ENCODE measurements around the gene TMEM123.

The TMEM123 gene

GRCh38 chr11:102423936-102424335 is 28.6 kb downstream of the TMEM123 start:
- DNase-seq (ENCODE audit: extremely low read depth, low read depth) = no peak
- TF ChIP-seq, protein P1, sequence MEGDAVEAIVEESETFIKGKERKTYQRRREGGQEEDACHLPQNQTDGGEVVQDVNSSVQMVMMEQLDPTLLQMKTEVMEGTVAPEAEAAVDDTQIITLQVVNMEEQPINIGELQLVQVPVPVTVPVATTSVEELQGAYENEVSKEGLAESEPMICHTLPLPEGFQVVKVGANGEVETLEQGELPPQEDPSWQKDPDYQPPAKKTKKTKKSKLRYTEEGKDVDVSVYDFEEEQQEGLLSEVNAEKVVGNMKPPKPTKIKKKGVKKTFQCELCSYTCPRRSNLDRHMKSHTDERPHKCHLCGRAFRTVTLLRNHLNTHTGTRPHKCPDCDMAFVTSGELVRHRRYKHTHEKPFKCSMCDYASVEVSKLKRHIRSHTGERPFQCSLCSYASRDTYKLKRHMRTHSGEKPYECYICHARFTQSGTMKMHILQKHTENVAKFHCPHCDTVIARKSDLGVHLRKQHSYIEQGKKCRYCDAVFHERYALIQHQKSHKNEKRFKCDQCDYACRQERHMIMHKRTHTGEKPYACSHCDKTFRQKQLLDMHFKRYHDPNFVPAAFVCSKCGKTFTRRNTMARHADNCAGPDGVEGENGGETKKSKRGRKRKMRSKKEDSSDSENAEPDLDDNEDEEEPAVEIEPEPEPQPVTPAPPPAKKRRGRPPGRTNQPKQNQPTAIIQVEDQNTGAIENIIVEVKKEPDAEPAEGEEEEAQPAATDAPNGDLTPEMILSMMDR (IDR thresholded peaks at IDR 0.05; ENCODE audit: low read depth, low read length) = no peak

DNA sequence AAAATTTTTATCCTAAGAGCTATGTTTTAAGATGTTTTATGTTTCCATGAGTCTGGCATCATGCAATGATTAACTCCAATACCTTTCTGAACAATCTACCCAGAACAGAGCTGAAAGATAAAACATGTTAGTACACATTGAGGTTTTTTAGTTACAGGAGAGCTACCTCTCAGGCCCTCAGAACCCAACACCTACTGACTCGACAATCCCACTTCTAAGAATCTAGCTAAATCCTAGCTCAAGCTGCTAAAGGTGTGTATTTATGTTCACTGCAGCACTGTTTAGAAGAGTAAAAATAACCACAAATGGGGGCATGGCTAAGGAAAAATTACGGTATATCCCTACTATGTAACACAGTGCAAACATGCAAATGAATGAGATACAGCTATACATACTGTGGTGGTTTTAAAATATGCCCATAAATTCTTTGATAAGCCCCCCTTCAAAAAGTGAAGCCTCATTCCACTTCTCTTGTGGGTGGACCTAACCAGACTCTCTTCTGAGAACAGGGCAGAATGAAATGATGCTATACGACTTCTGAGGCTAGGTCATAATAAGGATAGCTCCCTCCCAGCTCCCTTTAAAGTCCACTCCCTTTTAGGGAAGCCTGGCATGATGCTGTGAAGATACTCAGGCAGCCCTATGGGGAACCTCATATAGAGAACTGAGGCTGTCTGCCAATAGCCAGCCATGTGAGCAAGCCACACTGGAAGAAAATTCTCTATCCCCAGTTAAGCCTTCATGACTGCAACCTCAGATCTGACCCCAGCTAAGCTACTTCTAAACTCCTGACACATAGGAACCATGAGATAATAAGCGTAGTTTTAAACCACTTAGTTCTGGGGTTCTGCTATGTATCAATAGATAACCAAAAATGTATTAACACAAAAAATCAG is 29.5 kb downstream of the TMEM123 start:
- TF ChIP-seq, protein P1 (IDR thresholded peaks at IDR 0.05; ENCODE audit: low read depth, low read length) = no peak
- DNase-seq (ENCODE audit: extremely low read depth, low read depth) = no peak

DNA sequence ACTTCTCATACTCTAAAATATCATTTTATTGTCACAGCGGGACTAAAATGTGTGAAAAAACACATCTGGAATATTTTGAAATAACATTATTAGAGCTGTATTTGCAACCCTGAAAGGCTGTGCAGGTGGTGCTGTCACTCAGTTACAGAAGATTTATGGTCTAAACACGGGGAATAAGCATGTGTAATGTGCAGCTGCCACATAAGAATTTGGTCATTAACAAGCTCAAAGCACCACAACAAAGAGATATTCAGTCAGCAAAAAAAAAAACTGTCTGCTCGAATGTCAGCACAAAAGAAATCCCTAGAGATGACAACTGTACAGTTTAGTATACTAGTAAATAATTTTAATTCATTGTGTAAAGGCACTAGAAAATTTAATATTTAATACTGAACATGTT is 31.3 kb downstream of the TMEM123 start:
- TF ChIP-seq, protein P1 (IDR thresholded peaks at IDR 0.05; ENCODE audit: low read depth, low read length) = no peak
- no peak for DNase-seq (ENCODE audit: extremely low read depth, low read depth)

DNA sequence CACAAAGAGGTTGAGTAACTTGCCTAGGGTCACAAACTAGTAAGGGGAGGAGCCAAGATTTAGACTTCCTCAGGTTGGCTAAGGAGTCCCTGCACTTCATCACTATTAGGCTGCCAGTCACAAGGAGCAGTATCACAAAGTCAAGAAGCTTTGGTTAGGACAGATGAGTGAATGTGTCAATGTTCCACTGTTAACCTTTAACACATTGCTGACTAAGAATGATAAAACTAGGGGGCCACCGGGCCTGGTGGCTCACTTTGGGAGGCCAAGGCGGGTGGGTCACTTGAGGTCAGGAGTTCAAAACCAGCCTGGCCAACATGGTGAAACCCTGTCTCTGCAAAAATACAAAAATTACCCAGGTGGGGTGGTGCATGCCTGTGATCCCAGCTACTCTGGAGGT is 32.0 kb downstream of the TMEM123 start:
- TF ChIP-seq, protein P1 (IDR thresholded peaks at IDR 0.05; ENCODE audit: low read depth, low read length) = no peak
- DNase-seq (ENCODE audit: extremely low read depth, low read depth) = no peak

DNA sequence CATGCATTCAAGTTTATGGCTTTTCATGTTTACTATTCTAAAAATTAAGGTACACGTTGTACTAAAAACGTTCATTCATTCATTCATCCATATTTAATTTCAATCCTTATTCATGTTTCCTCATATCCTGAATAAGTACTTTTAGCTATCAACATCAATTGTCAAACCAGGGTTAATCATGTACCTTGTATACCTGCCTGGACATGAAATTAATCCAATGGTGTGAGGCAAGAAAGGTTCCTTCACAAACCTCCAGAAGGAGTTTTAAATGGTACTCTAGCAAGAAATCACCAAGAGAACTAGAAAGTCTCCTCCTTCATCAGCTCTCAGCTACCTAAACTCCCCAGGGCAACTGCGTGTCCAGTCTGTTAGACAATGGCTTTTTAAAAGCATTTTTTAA is 33.4 kb downstream of the TMEM123 start:
- TF ChIP-seq, protein P1 (IDR thresholded peaks at IDR 0.05; ENCODE audit: low read depth, low read length) = no peak
- no peak for DNase-seq (ENCODE audit: extremely low read depth, low read depth)

GRCh38 chr11:102416976-102417375 is 35.6 kb downstream of the TMEM123 start:
- DNase-seq (ENCODE audit: extremely low read depth, low read depth) = no peak
- TF ChIP-seq, protein P1 (IDR thresholded peaks at IDR 0.05; ENCODE audit: low read depth, low read length) = no peak

GRCh38 chr11:102415304-102415916 is 37.2 kb downstream of the TMEM123 start:
- no peak for DNase-seq (ENCODE audit: extremely low read depth, low read depth)
- TF ChIP-seq, protein P1 (IDR thresholded peaks at IDR 0.05; ENCODE audit: low read depth, low read length) = no peak

Data from AG09319 (cell line).